ENCODE data around the gene ANKS1B. TPM values are rescaled to one million over a fixed set of nuclear protein-coding genes. Genes with fewer than 3 reads are reported as not detected.

Gene ANKS1B
- total and polyA plus RNA-seq, 10 of the 15 experiments (the other 5 are each of a cell fraction or from before 2014, with no cell fraction given), result 0.16 to 1.3 (median 0.82) TPM; not detected in 7

GRCh38 chr12:98935847-98936246 is 1048.9 kb downstream of the ANKS1B start:
- DNase-seq (ENCODE audit: low read depth, low spot score), result no peak
- no peaks in the 10 kb centered on the region for H4K20me1 ChIP-seq (ENCODE audit: control insufficient read depth, insufficient read depth)
- POLR2A ChIA-PET, result no interaction called here
- no peaks in the 10 kb centered on the region for H3K9me3 ChIP-seq (replicated peaks; ENCODE audit: control insufficient read depth, insufficient read depth, low read length)
- no peak overlapping the region for H3K4me2 ChIP-seq (ENCODE audit: control insufficient read depth, insufficient read depth)
- RAD21 ChIA-PET (ENCODE audit: unreplicated experiment), result no interaction called here
- no peak for FAIRE-seq
- no peak overlapping the region for H2AFZ ChIP-seq (ENCODE audit: control insufficient read depth, low read depth, low read length)
- SMC1A ChIA-PET (ENCODE audit: uncharacterized antibody, unreplicated experiment), result no interaction called here
- no peak overlapping the region for H3K4me3 ChIP-seq
- no peaks in the 10 kb centered on the region for H3K4me1 ChIP-seq (ENCODE audit: control insufficient read depth, insufficient read depth, low read length)
- H3K27me3 ChIP-seq (replicated peaks in 1 of 2; ENCODE audit: control insufficient read depth in 2 of 2, insufficient read depth in 2 of 2, low read length in 1 of 2), result no peaks in the 10 kb centered on the region
- no TSS peak for BruUV-seq (replicated peaks)
- no peaks in the 10 kb centered on the region for H3K36me3 ChIP-seq (ENCODE audit: control insufficient read depth in 2 of 2, insufficient read depth in 2 of 2, low read length in 1 of 2)
- H3K79me2 ChIP-seq (ENCODE audit: control insufficient read depth, insufficient read depth, low read length), result no peaks in the 10 kb centered on the region
- H3K9ac ChIP-seq (ENCODE audit: control insufficient read depth, insufficient read depth, low read length), result no peak overlapping the region
- ATAC-seq, result no peak
- intact Hi-C loops (cut with micrococcal nuclease; ENCODE audit: unreplicated experiment), result no loop called here
- no peak overlapping the region for H3K27ac ChIP-seq (ENCODE audit: control insufficient read depth, insufficient read depth)
- WGBS (ENCODE audit: insufficient coverage, insufficient replicate concordance, low lambda C conversion rate, missing lambda C conversion rate), result 0% methylated on average over 2 of the region's 2 CpGs
- CTCF ChIA-PET, result no interaction called here
- in situ Hi-C loops (cut with MboI), result no loop called here
- TF ChIP-seq JUND (IDR thresholded peaks at IDR 0.05; ENCODE audit: low read depth, low read length) (no peak), MEF2B (IDR thresholded peaks at IDR 0.05; ENCODE audit: partially characterized antibody, poor library complexity, severe bottlenecking) (no peak), E2F8 (IDR thresholded peaks at IDR 0.05; ENCODE audit: low read depth, partially characterized antibody) (no peak), NFYB (IDR thresholded peaks at IDR 0.05; ENCODE audit: insufficient read depth, low read depth, low read length) (no peak), NR2C1 (IDR thresholded peaks at IDR 0.05) (no peak), ZBTB40 (IDR thresholded peaks at IDR 0.05; ENCODE audit: borderline replicate concordance) (no peak), CBFB (IDR thresholded peaks at IDR 0.05; ENCODE audit: low read depth) (no peak), SMAD5 (IDR thresholded peaks at IDR 0.05; ENCODE audit: low read depth) (no peak), HSF1 (IDR thresholded peaks at IDR 0.05; ENCODE audit: low read depth, low read length) (no peak), ZNF687 (IDR thresholded peaks at IDR 0.05) (no peak), ZNF24 (IDR thresholded peaks at IDR 0.05) (no peak), ZNF384 (IDR thresholded peaks at IDR 0.05; ENCODE audit: borderline replicate concordance, low read depth, low read length) (no peak)
